CD1c-positive myeloid dendritic cell (primary cell): ENCODE data around the gene NTN4.
"Not testable (repeated sequence)": the region's sequence is repeated elsewhere in the genome, so short reads cannot be mapped to it uniquely, and the experiment has no call there.

Source experiments
- DNase-seq: peaks from one replicate; pipeline ENCODE4 v3.0.0-alpha.2; 2016; ENCODE audit errors: extremely low spot score

Gene NTN4

GRCh38 chr12:95654665-95655064 lies 135.9 kb downstream of the NTN4 start:
- DNase-seq = not testable (repeated sequence)

- DNase-seq = peak; percentile 6
These were observed 136.6 kb downstream of the NTN4 start for GRCh38 chr12:95653771-95654546.

- no peak for DNase-seq
These were observed 138.9 kb downstream of the NTN4 start for GRCh38 chr12:95651681-95652080.

GRCh38 chr12:95648990-95649791 lies 141.4 kb downstream of the NTN4 start:
- DNase-seq = no peak

- DNase-seq = no peak
These were observed 143.8 kb downstream of the NTN4 start for GRCh38 chr12:95646781-95647190.

- no peak for DNase-seq
These were observed 147.3 kb downstream of the NTN4 start for GRCh38 chr12:95643256-95643655.

- DNase-seq = no peak
These were observed 148.0 kb downstream of the NTN4 start for GRCh38 chr12:95642583-95642982.

- no peak for DNase-seq
These were observed 149.1 kb downstream of the NTN4 start for GRCh38 chr12:95641299-95641952.

GRCh38 chr12:95640516-95640915 lies 150.0 kb downstream of the NTN4 start:
- DNase-seq = no peak

GRCh38 chr12:95637471-95638155 lies 153.0 kb downstream of the NTN4 start:
- DNase-seq = no peak

GRCh38 chr12:95637010-95637409 lies 153.6 kb downstream of the NTN4 start:
- no peak for DNase-seq

- DNase-seq = no peak
These were observed 155.6 kb downstream of the NTN4 start for GRCh38 chr12:95634622-95635621.

- DNase-seq = no peak
These were observed 156.7 kb downstream of the NTN4 start for GRCh38 chr12:95633732-95634465.

GRCh38 chr12:95633049-95633731 lies 157.4 kb downstream of the NTN4 start:
- DNase-seq = peak; percentile 32

GRCh38 chr12:95630496-95630895 lies 160.1 kb downstream of the NTN4 start:
- no peak for DNase-seq

- no peak for DNase-seq
These were observed 161.2 kb downstream of the NTN4 start for GRCh38 chr12:95629392-95629791.

- no peak for DNase-seq
These were observed 163.7 kb downstream of the NTN4 start for GRCh38 chr12:95626854-95627253.

GRCh38 chr12:95625012-95625411 lies 165.6 kb downstream of the NTN4 start:
- no peak for DNase-seq

GRCh38 chr12:95624589-95624988 lies 166.0 kb downstream of the NTN4 start:
- DNase-seq = no peak
